DMS 273 treated with DMSO at 0.1 percent for 48 hours (cell line): ENCODE measurements around the gene IFIT2.
"Not testable (repeated sequence)": the region's sequence is repeated elsewhere in the genome, so short reads cannot be mapped to it uniquely, and the experiment has no call there.

ENCODE experiments used
- DNase-seq: peaks from one replicate; lab custom pipeline; 2025; lab: John Stamatoyannopoulos, UW

Gene IFIT2

GRCh38 chr10:89301721-89302445, at the start of gene IFIT2:
Gene IFIT2, plus strand, starts transcription at chr10:89302046. Its CDS starts 78 bp downstream, at chr10:89302124.
- DNase-seq, result peak; percentile 20

GRCh38 chr10:89252225-89252585, 49.6 kb upstream of the IFIT2 start:
- DNase-seq, result no peak

- DNase-seq, result not testable (repeated sequence)
Measured at GRCh38 chr10:89255091-89255579, 46.7 kb upstream of the IFIT2 start.

GRCh38 chr10:89255793-89256192, 46.1 kb upstream of the IFIT2 start:
- DNase-seq, result no peak

GRCh38 chr10:89256340-89256739, 45.5 kb upstream of the IFIT2 start:
- DNase-seq, result no peak

GRCh38 chr10:89256962-89257361, 44.9 kb upstream of the IFIT2 start:
- DNase-seq, result no peak

GRCh38 chr10:89257581-89257980, 44.3 kb upstream of the IFIT2 start:
- DNase-seq, result no peak

- no peak for DNase-seq
Measured at GRCh38 chr10:89258881-89259280, 43.0 kb upstream of the IFIT2 start.

- DNase-seq, result no peak
Measured at GRCh38 chr10:89262086-89263051, 39.5 kb upstream of the IFIT2 start.

GRCh38 chr10:89263091-89263490, 38.8 kb upstream of the IFIT2 start:
- no peak for DNase-seq

GRCh38 chr10:89263531-89263930, 38.3 kb upstream of the IFIT2 start:
- no peak for DNase-seq

GRCh38 chr10:89266721-89267453, 35.0 kb upstream of the IFIT2 start:
- DNase-seq, result no peak

- no peak for DNase-seq
Measured at GRCh38 chr10:89269433-89270152, 32.3 kb upstream of the IFIT2 start.

- DNase-seq, result no peak
Measured at GRCh38 chr10:89270153-89270483, 31.7 kb upstream of the IFIT2 start.

GRCh38 chr10:89271532-89271931, 30.3 kb upstream of the IFIT2 start:
- DNase-seq, result no peak

- no peak for DNase-seq
Measured at GRCh38 chr10:89273680-89274079, 28.2 kb upstream of the IFIT2 start.

- DNase-seq, result no peak
Measured at GRCh38 chr10:89274928-89275327, 26.9 kb upstream of the IFIT2 start.

GRCh38 chr10:89275383-89275782, 26.5 kb upstream of the IFIT2 start:
- no peak for DNase-seq

GRCh38 chr10:89278034-89278535, 23.8 kb upstream of the IFIT2 start:
- DNase-seq, result no peak

GRCh38 chr10:89278900-89279392, 22.9 kb upstream of the IFIT2 start:
- no peak for DNase-seq

- no peak for DNase-seq
Measured at GRCh38 chr10:89279421-89279869, 22.4 kb upstream of the IFIT2 start.
